Cerebellar cortex (tissue), 1 donor: Measurements from ENCODE around the gene NRBP1.

ENCODE experiments used
- DNase-seq: peaks from one replicate; pipeline ENCODE4 v3.0.0-alpha.2; 2015; ENCODE audit warnings: low spot score

The NRBP1 gene

GRCh38 chr2:27428213-27428977 lies at the start of gene NRBP1:
TSS of gene NRBP1 (plus strand) at chr2:27428631. CDS start at chr2:27433274, 4,643 bp downstream.
- peak; percentile 94 for DNase-seq

- no peak for DNase-seq
Observed at GRCh38 chr2:27378809-27379290, 49.6 kb upstream of the NRBP1 start.

- no peak for DNase-seq
Observed at GRCh38 chr2:27379383-27379835, 49.0 kb upstream of the NRBP1 start.

GRCh38 chr2:27379836-27380625 lies 48.4 kb upstream of the NRBP1 start:
- peak; percentile 48 for DNase-seq

GRCh38 chr2:27380626-27381545 lies 47.5 kb upstream of the NRBP1 start, which contains the start of gene ZNF513:
TSS of gene ZNF513 (minus strand) at chr2:27380734. CDS start at chr2:27380526, 208 bp downstream.
- peak; percentile 96 for DNase-seq

GRCh38 chr2:27381577-27382181 lies 46.8 kb upstream of the NRBP1 start:
- DNase-seq = no peak

GRCh38 chr2:27390822-27391679 lies 37.4 kb upstream of the NRBP1 start:
- no peak for DNase-seq

- no peak for DNase-seq
Observed at GRCh38 chr2:27393225-27393624, 35.2 kb upstream of the NRBP1 start.

GRCh38 chr2:27398962-27399361 lies 29.5 kb upstream of the NRBP1 start:
- DNase-seq = no peak

GRCh38 chr2:27400348-27401135 lies 27.9 kb upstream of the NRBP1 start:
- no peak for DNase-seq

GRCh38 chr2:27407798-27408491 lies 20.5 kb upstream of the NRBP1 start:
- peak; percentile 66 for DNase-seq

GRCh38 chr2:27408601-27409320 lies 19.7 kb upstream of the NRBP1 start:
- no peak for DNase-seq

- DNase-seq = peak; percentile 94
Observed at GRCh38 chr2:27409321-27410073, 18.9 kb upstream of the NRBP1 start, which contains the start of gene PPM1G. TSS of gene PPM1G (minus strand) at chr2:27409591. CDS start at chr2:27409422, 169 bp downstream.

GRCh38 chr2:27412419-27413152 lies 15.8 kb upstream of the NRBP1 start:
- DNase-seq = no peak

GRCh38 chr2:27416151-27416550 lies 12.3 kb upstream of the NRBP1 start:
- no peak for DNase-seq

GRCh38 chr2:27420996-27421395 lies 7.4 kb upstream of the NRBP1 start:
- no peak for DNase-seq
